ENCODE results near the gene FOSL2.

GRCh38 chr2:28355521-28356094, 37.0 kb upstream of the FOSL2 start:
- TF ChIP-seq CTCF (optimal IDR thresholded peaks at IDR 0.05 in 1 of 3, IDR thresholded peaks at IDR 0.05 in 1 of 3, conservative IDR thresholded peaks at IDR 0.05 in 1 of 3; ENCODE audit: extremely low read depth in 1 of 3, insufficient read depth in 2 of 3, low read length in 3 of 3) (no peak), EZH2 (IDR thresholded peaks at IDR 0.05; ENCODE audit: low read length) (no peak)
